Measurements from ENCODE around the gene HIVEP3.

Gene HIVEP3

GRCh38 chr1:41626616-41627375, 291.9 kb downstream of the HIVEP3 start:
- peak in 1 of 2 donors; percentile 9 for DNase-seq

- no peak for DNase-seq
These were observed 292.6 kb downstream of the HIVEP3 start for GRCh38 chr1:41626146-41626545.

- no peak for DNase-seq
These were observed 295.0 kb downstream of the HIVEP3 start for GRCh38 chr1:41623736-41624135.

GRCh38 chr1:41622859-41623732, 295.6 kb downstream of the HIVEP3 start:
- DNase-seq: no peak

- no peak for DNase-seq
These were observed 296.3 kb downstream of the HIVEP3 start for GRCh38 chr1:41622402-41622801.

GRCh38 chr1:41621791-41622190, 296.9 kb downstream of the HIVEP3 start:
- DNase-seq: no peak

GRCh38 chr1:41621256-41621655, 297.5 kb downstream of the HIVEP3 start:
- DNase-seq: no peak

- DNase-seq: no peak
These were observed 298.2 kb downstream of the HIVEP3 start for GRCh38 chr1:41620365-41621169.

- no peak for DNase-seq
These were observed 299.0 kb downstream of the HIVEP3 start for GRCh38 chr1:41619511-41620364.

- no peak for DNase-seq
These were observed 299.9 kb downstream of the HIVEP3 start for GRCh38 chr1:41618871-41619270.

- DNase-seq: peak; percentile 29 to 41
These were observed 300.5 kb downstream of the HIVEP3 start for GRCh38 chr1:41618066-41618825.

GRCh38 chr1:41617336-41617735, 301.4 kb downstream of the HIVEP3 start:
- no peak for DNase-seq

GRCh38 chr1:41616563-41616962, 302.2 kb downstream of the HIVEP3 start:
- no peak for DNase-seq

- no peak for DNase-seq
These were observed 302.7 kb downstream of the HIVEP3 start for GRCh38 chr1:41615981-41616380.

- DNase-seq: no peak
These were observed 303.4 kb downstream of the HIVEP3 start for GRCh38 chr1:41615316-41615715.

- no peak for DNase-seq
These were observed 303.9 kb downstream of the HIVEP3 start for GRCh38 chr1:41614818-41615217.

- DNase-seq: peak in 1 of 2 donors; percentile 15
These were observed 304.8 kb downstream of the HIVEP3 start for GRCh38 chr1:41613689-41614574.

GRCh38 chr1:41612953-41613352, 305.8 kb downstream of the HIVEP3 start:
- no peak for DNase-seq

- no peak for DNase-seq
These were observed 306.7 kb downstream of the HIVEP3 start for GRCh38 chr1:41611932-41612450.
